ENCODE measurements around the gene OTOS.

GRCh38 chr2:240167588-240167880, 27.1 kb upstream of the OTOS start:
- TF ChIP-seq CTCF (conservative IDR thresholded peaks at IDR 0.05; ENCODE audit: low read length) (no peak), EZH2phosphoT487 (IDR thresholded peaks at IDR 0.05; ENCODE audit: borderline replicate concordance, low read depth, low read length) (no peak)
